Lower leg skin (tissue), 3 donors: ENCODE measurements around the gene THOC1.

Source experiments
- POLR2A ChIP-seq, 2 donors: fragments of 450-650 bp; IDR thresholded peaks; one replicate each; pipeline ENCODE4 v1.6.1; 2016 to 2017; ENCODE audit warnings: antibody characterized with exemption in 2 of 2, mild to moderate bottlenecking in 1 of 2, moderate library complexity in 1 of 2
- TF ChIP-seq, protein P1 (sequence below), 3 donors: fragments of 450-650 bp; IDR thresholded peaks; one replicate each; pipeline ENCODE4 v1.5.1; 2016; ENCODE audit warnings: antibody characterized with exemption in 3 of 3, mild to moderate bottlenecking in 3 of 3, moderate library complexity in 2 of 3

DNA sequence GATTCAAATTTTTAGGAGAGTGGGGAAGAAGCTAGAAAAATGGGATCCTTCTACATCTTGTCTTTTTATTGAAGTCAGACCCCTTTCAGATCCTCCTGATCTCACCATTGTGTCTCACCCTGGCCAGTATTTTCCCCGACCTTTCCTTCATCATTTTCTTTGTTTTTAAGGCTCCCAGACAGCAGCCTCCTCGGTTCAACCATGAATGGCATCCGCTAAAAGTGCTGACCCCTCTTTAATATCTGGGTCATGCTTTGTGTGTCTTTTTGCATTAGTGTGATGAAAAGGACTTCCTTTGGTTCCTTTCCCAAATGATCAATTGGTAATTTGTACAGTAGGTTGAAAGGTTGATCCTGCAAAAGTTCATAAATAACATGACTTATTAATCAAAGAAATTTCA lies 26.7 kb upstream of the THOC1 start:
- TF ChIP-seq, protein P1, sequence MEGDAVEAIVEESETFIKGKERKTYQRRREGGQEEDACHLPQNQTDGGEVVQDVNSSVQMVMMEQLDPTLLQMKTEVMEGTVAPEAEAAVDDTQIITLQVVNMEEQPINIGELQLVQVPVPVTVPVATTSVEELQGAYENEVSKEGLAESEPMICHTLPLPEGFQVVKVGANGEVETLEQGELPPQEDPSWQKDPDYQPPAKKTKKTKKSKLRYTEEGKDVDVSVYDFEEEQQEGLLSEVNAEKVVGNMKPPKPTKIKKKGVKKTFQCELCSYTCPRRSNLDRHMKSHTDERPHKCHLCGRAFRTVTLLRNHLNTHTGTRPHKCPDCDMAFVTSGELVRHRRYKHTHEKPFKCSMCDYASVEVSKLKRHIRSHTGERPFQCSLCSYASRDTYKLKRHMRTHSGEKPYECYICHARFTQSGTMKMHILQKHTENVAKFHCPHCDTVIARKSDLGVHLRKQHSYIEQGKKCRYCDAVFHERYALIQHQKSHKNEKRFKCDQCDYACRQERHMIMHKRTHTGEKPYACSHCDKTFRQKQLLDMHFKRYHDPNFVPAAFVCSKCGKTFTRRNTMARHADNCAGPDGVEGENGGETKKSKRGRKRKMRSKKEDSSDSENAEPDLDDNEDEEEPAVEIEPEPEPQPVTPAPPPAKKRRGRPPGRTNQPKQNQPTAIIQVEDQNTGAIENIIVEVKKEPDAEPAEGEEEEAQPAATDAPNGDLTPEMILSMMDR (IDR thresholded peaks at IDR 0.05), result no peak
- no peak for TF ChIP-seq POLR2A (IDR thresholded peaks at IDR 0.05)
